ENCODE measurements around the gene ASF1A. TPM values are rescaled to one million over a fixed set of nuclear protein-coding genes. Genes with fewer than 3 reads are reported as not detected.

ASF1A gene
- total and polyA plus RNA-seq, 10 of the 15 experiments (the other 5 are each of a cell fraction or from before 2014, with no cell fraction given): 23.7 to 103 (median 31.5) TPM

DNA sequence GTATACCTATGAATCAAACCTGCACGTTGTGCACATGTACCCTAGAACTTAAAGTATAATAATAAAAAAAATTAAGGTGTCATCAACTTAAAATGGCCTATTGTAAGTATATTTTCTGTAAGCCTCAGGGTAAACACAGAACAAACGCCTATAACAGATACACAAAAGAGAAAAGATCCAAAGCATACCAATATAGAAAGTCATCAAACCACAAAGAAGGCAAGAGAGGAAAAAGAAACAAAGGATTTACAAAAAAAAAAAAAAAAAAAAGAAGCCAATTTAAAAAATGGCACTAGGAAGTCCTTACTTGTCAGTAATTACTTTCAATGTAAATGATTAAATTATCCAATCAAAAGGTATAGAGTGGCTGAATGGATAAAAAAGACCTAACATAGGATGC is 24.6 kb upstream of the ASF1A start (continued):
- TF ChIP-seq, protein P1, sequence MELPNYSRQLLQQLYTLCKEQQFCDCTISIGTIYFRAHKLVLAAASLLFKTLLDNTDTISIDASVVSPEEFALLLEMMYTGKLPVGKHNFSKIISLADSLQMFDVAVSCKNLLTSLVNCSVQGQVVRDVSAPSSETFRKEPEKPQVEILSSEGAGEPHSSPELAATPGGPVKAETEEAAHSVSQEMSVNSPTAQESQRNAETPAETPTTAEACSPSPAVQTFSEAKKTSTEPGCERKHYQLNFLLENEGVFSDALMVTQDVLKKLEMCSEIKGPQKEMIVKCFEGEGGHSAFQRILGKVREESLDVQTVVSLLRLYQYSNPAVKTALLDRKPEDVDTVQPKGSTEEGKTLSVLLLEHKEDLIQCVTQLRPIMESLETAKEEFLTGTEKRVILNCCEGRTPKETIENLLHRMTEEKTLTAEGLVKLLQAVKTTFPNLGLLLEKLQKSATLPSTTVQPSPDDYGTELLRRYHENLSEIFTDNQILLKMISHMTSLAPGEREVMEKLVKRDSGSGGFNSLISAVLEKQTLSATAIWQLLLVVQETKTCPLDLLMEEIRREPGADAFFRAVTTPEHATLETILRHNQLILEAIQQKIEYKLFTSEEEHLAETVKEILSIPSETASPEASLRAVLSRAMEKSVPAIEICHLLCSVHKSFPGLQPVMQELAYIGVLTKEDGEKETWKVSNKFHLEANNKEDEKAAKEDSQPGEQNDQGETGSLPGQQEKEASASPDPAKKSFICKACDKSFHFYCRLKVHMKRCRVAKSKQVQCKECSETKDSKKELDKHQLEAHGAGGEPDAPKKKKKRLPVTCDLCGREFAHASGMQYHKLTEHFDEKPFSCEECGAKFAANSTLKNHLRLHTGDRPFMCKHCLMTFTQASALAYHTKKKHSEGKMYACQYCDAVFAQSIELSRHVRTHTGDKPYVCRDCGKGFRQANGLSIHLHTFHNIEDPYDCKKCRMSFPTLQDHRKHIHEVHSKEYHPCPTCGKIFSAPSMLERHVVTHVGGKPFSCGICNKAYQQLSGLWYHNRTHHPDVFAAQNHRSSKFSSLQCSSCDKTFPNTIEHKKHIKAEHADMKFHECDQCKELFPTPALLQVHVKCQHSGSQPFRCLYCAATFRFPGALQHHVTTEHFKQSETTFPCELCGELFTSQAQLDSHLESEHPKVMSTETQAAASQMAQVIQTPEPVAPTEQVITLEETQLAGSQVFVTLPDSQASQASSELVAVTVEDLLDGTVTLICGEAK (IDR thresholded peaks at IDR 0.05; ENCODE audit: borderline replicate concordance): no peak
- TF ChIP-seq E2F4 (IDR thresholded peaks at IDR 0.05; ENCODE audit: low read depth, low read length) (no peak), NR2F1 (conservative IDR thresholded peaks at IDR 0.05) (no peak), SUZ12 (IDR thresholded peaks at IDR 0.05; ENCODE audit: unreplicated experiment) (no peak), ASH2L (IDR thresholded peaks at IDR 0.05; ENCODE audit: borderline replicate concordance, low read depth) (no peak)
- TF ChIP-seq, protein P2, sequence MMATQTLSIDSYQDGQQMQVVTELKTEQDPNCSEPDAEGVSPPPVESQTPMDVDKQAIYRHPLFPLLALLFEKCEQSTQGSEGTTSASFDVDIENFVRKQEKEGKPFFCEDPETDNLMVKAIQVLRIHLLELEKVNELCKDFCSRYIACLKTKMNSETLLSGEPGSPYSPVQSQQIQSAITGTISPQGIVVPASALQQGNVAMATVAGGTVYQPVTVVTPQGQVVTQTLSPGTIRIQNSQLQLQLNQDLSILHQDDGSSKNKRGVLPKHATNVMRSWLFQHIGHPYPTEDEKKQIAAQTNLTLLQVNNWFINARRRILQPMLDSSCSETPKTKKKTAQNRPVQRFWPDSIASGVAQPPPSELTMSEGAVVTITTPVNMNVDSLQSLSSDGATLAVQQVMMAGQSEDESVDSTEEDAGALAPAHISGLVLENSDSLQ (IDR thresholded peaks at IDR 0.05): no peak

Measured in GM12878 (cell line).